ENCODE data around the gene DGKA.

DGKA gene

DNA sequence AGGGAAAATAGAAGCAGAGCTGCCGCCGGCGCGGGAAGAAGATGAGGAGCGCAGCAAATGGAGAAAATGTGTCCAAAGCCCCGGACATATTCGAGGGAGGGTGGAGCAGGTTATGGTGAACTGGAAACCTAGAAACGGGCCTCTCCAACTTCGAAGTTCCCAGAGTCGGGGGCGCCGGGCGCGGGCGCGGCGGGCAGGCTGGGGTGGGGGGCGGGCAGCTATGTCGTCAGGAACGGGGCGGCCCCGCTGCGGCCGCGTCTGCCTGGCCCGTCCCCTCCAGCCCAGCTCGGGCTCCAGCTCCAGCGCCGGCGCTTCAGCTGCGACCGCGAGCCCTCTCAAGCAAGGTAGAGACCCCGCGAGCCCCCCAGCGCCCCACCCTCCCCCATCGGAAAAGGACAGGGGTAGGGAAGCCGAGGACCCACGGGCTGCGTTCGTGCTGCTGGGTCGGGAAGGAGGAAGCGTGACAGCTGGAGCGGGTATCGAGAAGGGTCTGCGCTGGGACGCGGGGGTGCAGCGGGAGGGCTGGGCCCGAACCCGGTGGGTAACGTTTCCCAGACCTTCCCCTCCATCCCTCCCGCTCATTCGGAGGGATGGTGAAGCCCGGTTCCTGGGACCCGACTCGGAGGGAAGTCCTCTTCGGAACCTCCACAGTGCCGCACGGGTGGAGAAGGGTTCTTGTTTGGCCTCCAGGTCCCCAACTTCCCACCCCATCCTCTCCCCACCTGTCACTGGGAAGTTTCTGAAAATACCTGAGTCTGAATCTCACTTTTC lies 1.0 kb downstream of the DGKA start:
- DNase-seq, result peak in 1 of 4 experiments; percentile 19

DNA sequence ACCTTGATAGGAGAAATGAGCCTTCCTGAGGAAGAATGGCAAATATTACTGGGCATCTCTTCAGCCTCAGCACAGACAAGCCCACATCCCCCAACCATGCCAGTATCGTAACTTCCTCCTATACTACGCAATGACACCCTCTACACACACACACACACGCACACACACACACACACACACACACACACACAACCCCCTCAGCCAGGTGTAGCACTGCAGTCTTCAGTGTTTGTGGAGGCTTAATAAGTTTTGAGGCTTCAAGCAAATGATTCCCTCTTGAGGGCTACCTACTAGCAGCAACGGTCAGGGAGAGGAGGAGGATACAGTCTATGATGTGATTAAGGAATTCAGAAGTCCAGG lies 1.6 kb downstream of the DGKA start:
- DNase-seq, result peak in 2 of 4 experiments; percentile 29 to 44

DNA sequence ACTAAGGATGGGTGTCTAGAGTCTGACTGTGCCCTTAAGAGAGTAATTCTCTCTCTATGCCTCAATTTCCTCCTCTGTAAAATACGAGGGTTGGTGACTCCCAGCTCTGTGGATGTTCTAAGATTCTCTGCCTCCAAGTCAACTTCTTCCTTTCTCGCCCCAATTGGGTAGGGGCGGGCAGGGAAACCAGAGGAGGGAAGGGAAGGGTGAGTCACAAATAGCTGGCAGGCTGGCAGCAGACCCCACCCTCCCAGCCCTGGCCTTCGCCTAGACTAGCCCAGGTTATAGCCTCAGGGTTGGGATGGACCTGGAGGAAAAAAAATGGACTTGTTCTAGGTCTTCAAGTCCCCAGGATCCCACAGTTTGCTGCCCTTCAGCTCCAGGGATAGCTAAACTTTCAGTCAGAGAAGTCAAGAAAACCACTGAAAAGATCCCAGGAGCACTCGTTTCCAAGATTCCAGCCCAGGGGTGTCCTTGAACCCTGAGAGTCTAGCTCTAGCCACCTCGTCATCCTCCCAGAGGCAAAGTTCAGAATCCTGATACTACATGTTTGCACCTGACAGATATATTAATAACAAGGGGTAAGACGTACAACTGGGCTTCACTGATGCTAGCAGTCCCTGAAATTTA lies 2.3 kb downstream of the DGKA start:
- no peak for DNase-seq

DNA sequence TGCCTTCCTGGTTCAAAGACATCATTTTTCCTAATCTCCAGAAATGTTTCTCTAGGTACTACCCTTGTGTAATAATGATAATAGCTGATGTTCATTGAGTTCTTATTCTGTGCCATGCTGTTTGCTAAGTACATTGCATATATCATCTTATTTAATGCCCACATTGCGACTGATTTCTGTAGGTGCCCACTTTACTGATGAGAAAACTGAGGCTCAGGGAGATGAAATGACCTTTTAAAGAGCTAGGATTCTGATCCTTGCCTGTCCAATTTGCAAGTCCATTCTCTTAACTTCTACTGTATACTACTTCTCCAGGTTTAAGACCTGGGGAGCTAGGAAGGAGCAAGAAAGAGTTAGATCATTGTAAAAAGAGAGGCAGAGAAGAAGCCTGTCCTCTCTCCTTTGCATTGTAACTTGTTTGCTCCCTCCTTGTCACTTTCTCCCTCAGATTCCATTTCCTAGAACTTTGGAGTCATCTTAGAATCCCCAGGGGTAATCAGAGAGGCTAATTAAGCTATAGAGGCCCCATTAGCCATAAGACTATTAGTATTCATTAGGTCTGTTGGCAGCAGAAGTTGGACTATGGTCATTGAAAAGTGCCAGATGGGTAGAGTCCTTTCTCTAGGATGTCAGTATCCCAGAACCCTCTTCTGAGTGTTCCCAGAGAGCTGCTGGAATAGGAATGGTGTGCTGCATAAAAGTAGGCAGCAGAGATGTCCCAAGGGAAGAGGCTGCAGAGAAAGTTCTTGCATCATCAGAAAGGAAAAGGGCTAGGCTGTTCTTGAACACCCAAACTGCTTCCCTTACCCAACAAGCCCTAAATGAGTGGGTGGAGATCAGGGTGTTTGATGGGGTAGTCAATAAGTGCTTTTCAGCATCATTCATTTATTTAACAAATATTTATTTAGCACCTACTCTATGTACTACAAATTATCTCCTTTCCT lies 3.1 kb downstream of the DGKA start:
- DNase-seq, result no peak

DNA sequence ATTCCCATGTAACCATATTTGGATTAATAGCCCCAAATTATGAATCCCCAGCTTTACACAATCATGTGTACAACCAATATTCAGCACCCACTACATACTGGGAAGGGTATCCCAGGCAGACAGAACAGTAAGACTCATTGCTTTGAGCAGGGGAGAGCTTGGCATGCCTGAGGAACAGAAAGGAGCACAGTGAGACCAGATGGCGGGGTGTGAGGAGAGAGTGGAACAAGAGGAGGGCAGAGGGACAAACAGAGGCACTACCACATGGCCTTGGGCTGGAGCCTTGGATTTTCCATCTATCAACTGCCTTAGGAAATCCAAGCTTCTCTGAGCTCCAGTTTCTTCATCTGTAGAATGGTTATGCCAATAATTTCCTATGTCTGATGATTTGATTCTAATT lies 3.8 kb downstream of the DGKA start:
- no peak for DNase-seq

DNA sequence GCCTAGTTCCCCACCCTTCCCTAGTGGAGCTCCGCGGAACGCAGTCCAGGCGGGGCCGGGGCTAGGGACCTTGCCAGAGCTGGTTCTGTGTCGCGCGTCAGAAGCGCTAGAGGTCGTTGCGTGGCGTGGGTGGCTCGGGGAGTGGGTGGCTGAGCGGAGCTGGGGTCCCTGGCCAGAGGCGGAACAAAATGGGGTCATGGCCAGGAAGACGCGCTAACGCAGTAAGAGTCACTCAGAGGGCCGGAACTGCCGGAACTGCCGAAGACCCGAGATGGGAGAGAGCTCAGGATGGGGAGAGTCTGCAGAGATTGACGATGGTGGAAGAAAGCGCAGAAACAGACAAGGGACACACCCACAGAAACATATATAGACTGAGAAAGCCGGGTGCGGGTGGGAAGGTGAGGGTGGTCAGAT lies 4.8 kb downstream of the DGKA start:
- no peak for DNase-seq

DNA sequence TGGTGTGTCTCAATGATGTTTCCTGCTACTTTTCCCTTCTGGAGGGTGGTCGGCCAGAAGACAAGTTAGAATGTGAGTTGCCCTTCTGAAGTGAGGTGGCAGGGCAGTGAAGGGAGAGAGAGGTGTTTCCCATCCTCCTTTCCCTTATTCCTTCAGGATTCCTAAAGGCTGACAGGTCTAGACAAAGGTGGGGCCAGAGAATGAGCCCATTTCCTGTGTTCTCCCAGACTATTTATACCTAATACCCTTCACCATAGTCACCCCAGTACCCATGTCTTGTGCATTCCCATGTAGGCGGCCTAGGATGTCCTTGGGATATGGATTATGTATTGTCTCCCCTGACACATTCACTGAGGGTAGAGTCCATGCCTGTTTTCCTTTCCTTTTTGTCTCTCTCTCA lies 7.0 kb downstream of the DGKA start:
- DNase-seq, result no peak

DNA sequence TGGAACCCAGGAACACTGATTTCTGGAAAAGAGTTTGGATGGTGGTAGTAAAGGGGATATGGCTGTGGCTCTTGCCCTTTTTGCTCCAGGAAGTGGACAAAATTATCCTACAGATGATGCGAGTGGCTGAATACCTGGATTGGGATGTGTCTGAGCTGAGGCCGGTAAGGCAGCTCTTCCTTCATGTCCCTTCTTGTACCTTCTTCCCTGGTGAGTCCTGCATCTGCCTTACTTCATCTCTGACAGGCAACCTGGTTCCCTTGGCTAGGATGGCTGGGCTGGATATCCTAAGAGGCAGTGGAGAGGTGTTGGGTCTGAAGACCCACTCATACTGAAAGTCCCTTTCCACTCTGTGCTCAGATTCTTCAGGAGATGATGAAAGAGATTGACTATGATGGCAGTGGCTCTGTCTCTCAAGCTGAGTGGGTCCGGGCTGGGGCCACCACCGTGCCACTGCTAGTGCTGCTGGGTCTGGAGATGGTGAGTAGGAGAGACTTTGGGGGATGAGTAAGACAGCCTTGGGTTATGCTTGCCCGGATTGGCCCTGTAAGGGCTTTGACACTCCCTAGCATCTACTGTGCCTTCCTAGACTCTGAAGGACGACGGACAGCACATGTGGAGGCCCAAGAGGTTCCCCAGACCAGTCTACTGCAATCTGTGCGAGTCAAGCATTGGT lies 8.0 kb downstream of the DGKA start:
- DNase-seq, result no peak

DNA sequence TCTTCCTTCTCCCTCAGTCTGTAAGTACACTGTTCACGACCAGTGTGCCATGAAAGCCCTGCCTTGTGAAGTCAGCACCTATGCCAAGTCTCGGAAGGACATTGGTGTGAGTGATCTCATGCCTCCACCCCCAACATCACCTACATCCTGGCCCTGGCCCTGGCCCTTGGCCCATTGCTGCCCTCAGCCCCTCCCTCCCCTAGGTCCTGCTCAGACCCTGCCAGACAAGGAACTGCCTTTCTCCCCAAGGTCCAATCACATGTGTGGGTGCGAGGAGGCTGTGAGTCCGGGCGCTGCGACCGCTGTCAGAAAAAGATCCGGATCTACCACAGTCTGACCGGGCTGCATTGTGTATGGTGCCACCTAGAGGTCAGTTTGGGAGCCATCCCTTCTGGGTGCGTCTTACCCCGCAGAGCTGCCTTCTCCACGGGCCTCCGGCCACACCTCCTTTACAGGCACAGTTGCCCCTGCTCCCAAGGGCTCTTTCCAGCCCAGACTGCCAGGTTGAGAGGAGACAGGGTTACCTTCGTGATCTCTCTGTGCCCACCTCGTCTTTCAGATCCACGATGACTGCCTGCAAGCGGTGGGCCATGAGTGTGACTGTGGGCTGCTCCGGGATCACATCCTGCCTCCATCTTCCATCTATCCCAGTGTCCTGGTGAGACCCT lies 9.2 kb downstream of the DGKA start:
- DNase-seq, result peak; percentile 50 to 78 (median 66)

DNA sequence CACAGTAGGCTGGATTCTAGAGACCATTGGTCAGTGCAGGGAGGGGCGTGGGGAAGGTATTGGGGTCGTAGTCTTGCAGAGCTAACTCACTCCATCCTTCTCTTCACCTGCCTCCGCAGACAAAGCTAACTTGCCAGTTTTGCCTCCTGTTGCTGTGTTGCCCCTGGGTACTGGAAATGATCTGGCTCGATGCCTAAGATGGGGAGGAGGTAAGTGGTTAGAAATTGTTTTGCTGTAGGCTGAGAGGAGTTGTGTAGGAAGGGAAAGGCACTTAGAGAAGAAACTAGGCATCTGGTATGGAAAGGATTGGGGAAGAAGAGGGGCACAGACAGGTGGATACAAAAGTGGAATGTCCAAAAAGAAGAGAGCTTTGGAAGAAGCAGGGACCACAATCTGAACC lies 11.1 kb downstream of the DGKA start:
- no peak for DNase-seq

DNA sequence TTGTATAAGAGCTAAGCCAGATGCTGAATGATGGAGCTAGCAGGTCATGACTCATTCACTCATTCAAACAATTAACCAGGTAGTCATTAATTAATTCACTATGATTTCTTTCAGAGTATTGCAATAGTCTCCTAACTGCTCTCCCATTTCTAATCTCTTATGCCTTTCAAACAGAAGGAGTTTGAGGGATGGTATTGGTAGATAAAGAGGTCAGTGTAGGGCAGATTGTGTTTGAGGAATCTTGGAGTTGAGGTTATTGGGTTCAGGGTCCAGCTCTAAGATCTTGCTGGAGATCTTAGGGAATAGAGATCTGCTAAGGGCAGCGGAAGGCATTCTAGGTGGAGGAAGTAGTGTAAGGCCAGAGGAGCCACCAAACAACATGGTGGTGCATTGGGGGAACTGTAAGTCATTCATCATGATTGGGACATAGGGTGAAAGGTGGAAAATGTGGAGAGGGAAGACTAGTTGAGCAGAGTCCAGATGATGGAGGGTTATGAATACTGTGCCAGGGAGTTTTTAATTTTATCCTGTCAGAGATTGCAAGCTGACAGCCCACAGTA lies 11.7 kb downstream of the DGKA start:
- DNase-seq, result no peak

DNA sequence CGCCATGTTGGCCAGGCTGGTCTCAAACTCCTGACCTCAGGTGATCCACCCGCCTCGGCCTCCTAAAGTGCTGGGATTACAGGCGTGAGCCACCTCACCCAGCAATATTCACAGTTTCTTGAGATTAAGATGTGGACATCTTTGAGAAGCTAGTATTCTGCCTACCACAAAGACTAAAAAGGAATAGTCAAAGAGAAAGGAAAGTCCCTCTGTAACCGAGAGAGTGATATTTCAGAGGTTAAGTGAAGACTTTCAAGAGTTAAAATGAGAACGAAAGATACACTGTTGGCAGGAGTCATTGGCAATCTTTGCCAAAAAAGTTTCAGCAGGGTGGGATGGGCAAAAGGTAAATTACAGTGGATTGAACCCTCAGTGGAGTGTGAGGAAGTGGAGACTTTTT lies 15.6 kb downstream of the DGKA start:
- DNase-seq, result no peak

DNA sequence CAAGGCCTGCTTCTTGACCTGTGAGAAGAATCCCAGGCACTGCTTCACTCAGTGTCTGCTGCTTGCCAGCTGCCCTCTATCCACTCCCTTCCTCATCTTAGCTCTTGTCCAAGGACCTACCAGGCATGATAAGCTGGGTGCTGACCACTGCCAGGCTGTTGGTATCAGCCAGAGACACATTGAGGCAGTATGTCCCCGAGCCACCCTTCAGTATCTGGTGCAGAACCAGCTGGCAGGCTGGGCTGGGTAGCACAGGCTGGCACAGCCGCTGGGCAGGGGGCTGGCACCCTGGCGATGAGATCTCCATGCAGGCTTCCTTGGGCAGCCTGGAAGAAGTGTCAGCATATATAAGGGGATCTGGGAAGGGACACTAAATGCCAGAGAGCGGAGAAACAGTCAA lies 24.4 kb downstream of the DGKA start:
- no peak for DNase-seq

DNA sequence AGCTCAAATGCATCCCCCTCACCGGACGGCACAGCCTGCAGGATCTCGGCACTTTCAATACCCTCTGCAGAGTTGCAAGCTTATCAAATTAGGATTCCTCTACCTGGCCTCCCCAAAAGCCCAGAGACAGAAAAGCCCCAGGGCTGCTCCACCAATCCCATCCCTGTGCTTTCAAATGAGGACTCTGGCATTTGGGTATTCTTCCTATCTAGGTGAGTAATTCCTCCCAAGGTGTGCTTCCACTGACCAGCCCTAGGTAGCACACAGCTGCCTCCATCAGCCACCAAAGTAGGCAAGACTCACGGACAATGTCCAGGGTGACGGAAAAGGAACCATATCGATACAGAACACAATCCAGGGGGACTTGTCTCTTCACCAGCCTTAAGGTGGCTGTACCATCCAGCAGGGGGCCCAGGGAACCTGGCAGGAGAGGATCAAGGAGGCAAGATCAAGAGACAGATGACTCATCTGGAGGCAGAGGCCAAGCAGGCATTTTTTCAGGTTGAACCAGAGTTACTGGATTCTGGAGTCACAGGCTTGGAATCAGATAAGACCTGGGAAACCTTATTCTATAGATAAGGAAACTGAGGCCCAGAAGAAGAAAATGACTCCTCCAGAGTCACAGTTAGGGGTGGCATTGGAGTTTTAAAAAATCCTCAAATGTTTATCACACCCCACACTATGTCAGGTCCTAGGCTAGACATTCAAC lies 25.0 kb downstream of the DGKA start:
- DNase-seq, result peak in 2 of 4 experiments; percentile 17 to 51

DNA sequence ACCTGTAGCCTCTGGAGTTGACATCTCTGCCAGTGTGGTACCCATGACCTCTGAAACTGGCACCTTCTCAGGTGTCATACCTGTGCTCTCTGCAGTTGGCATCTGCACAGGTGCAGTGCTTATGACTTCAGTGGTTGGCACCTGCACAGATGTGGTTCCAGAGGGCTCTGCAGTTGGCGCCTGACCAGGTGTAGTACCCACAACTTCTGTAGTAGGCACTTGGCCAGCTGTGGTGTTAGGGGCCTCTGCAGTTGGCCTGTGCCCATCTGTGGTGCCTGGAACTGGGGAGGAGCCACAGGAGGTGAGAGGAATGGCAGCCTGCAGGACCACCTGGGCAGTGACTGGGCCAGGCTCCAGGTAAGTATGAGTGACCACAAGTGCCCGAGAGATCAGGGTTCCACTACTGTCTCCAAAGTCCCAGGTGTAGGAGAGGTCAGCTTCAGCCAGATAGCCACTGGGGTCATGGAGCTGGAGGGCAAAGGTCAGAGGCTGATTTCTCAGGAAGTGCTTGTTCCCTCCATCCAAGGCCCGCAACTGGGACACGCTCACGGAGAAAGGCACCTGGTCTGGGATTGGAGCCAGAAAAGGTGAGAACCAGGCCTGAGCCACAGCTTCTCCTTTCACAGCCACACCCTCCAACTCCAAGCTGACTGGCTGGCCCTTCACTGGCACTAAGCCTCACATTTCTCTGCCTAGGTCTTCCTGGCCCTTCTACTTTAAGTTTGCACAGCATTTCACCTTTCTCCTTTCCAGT lies 26.3 kb downstream of the DGKA start:
- no peak for DNase-seq

DNA sequence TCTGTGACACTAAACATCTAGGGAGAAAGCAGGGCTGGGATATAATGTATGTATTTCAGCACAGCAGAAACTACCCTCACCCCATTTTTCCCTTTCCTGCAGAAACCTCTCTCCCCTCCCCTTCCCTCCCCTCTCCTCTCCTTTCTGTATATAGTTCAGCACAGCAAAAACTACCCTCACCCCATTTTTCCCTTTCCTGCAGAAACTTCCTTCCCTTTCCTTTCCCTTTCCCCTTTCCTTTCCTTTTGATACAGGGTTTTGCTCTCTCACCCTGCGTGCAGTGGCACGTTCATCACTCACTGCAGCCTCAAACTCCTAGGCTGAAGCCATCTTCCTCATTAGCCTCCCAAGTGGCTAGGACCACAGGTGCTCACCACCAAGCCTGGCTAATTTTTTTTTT lies 32.8 kb downstream of the DGKA start:
- DNase-seq, result no peak

DNA sequence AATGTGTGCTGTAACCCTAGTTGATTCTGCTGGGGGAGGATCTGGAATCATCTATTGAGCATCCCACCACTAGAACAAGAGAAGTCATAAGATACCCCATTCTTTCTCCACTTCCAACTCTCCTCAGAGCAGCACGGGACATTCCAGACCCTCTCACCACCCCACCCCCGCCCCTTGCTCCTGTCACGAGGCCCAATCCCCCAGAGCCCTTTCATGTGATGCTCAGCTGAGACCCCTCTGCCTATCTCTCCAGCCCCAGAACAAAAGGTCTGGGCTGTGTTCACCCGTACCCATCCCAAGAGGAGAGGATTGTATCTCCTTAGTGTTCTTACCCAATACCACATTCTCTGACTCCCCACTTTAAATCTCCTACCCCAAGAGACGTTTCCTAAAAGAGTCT lies 34.3 kb downstream of the DGKA start:
- no peak for DNase-seq

DNA sequence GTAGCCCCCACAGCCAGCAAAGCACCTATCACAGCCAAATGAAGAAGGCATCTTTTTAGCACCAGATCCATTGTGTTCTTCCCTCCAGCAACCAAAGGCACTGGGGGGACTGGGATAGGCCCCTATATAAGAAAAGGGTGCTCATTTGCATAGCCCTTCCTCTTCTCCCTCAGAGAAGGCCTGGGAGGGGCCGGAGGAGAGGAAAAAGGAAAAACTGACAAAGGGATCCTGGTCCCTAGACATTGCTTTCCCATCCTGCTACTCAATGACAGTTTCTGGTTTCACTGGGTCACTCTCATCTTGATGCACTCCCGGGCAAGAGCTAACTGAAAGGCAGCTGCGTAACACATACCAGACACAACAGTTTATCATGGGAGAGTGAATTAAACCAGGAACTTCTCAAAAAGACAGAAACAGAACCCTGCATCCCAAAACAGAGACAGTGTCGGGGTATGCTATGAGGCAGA lies 35.0 kb downstream of the DGKA start, which contains the start of gene PMEL:
PMEL (minus strand) TSS at position 102 of the 467 bp plus-strand sequence; CDS start at position 71, 31 bp downstream.
- DNase-seq, result no peak

DNA sequence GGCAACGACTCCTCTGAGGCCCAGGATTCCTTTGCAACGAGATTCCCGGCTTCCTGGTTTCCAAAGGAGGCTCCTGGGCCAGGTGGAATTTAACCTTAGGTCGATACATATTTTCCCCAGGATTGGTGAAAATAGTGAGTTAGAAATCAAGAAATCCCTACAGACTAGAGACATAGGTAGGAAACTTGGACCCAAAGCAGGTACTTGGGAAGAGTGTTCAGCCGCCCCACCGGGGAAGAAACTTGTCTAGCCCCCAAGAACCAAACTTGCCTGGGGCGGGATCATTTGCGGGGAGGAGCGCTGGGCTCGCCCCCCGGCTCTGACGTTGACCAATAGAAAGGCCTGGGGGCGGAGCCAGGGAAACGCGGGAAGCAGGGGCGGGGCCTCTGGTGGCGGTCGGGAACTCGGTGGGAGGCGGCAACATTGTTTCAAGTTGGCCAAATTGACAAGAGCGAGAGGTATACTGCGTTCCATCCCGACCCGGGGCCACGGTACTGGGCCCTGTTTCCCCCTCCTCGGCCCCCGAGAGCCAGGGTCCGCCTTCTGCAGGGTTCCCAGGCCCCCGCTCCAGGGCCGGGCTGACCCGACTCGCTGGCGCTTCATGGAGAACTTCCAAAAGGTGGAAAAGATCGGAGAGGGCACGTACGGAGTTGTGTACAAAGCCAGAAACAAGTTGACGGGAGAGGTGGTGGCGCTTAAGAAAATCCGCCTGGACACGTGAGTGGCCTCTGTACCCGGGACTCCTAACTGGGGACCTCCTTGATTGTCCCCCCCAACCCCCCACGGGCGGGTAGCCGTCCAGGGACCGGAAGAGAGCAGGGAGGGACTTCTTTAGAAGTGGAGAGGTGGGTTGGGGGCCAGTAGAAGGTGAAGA lies 35.7 kb downstream of the DGKA start, which contains the start of gene CDK2:
CDK2 (plus strand) TSS at position 423 of the 874 bp plus-strand sequence; CDS start at position 602, 179 bp downstream.
- DNase-seq, result peak; percentile 56 to 80 (median 74)
